HCT116 (cell line): ENCODE data around the gene PCSK6. TPM values are rescaled to one million over a fixed set of nuclear protein-coding genes. Genes with fewer than 3 reads are reported as not detected.

Source experiments
- ATAC-seq: fragments of 200-7000 bp; cut with Tn5 transposase; 2 replicates; pipeline ENCODE4 v1.9.1; 2020; ENCODE audit warnings: mild to moderate bottlenecking, moderate library complexity
- BruUV-seq: library from RNA; stranded (reverse); fragments of 400-500 nt; replicated peaks from 2 replicates; lab custom pipeline; 2021; lab: Mats Ljungman, UMichigan
- CTCF ChIA-PET: fragments of 300-600 bp; sonication (Branson Sonifier 250); formaldehyde crosslinking; loops from one replicate; lab custom pipeline; 2021; ENCODE audit warnings: antibody characterized with exemption; lab: Charles Lee
- POLR2A ChIA-PET: fragments of 300-600, 350-600 bp; sonication (Branson Sonifier 250); formaldehyde crosslinking; loops from one replicate; lab custom pipeline; 2021; ENCODE audit warnings: antibody characterized with exemption; lab: Charles Lee
- RAD21 ChIA-PET, 2 experiments: fragments of 300-600 bp; sonication (Branson Sonifier 250); formaldehyde crosslinking; loops; one replicate each; lab custom pipeline; 2023; ENCODE audit warnings: low total read pairs in 2 of 2; ENCODE audit not compliant: uncharacterized antibody in 2 of 2, unreplicated experiment in 2 of 2, low non-redundant PET in 1 of 2; lab: Charles Lee
- DNase-seq: peaks from one replicate; pipeline ENCODE4 v3.0.0-alpha.2; 2010; ENCODE audit warnings: low read depth, low spot score
- H2AFZ ChIP-seq: fragments of 200-600 bp; shearing (Covaris generic), sonication (generic); 2 replicates; pipeline ENCODE4 v1.6.1; 2017; ENCODE audit warnings: low read depth, mixed run types, mixed read lengths, antibody characterized with exemption, low read length; ENCODE audit not compliant: poor library complexity, severe bottlenecking
- H3K27ac ChIP-seq: 2 replicates; pipeline ENCODE4 v1.5.1; 2012; ENCODE audit warnings: low read depth, low read length
- H3K27me3 ChIP-seq: fragments of 200-600 bp; sonication (generic); 2 replicates; pipeline ENCODE4 v1.6.1; 2016; ENCODE audit warnings: mixed run types, low read length, mixed read lengths; ENCODE audit not compliant: insufficient read depth
- H3K36me3 ChIP-seq, 2 experiments: fragments of 200-500 bp in 1 of 2; fragments of 200-600 bp in 1 of 2; sonication (Bioruptor generic) in 1 of 2; sonication (generic) in 1 of 2; 2 replicates each; pipeline versions ENCODE4 v1.5.1 to v1.6.1; 2014 to 2016; ENCODE audit warnings: low read length in 2 of 2, inconsistent platforms in 1 of 2, mixed read lengths in 1 of 2, mixed run types in 1 of 2; ENCODE audit not compliant: insufficient read depth in 2 of 2, control insufficient read depth in 1 of 2
- H3K4me1 ChIP-seq, 2 experiments: fragments of 200-600 bp in 1 of 2; sonication (generic) in 1 of 2; 2 replicates each; pipeline versions ENCODE4 v1.5.1 to v1.6.1; 2012 to 2017; ENCODE audit warnings: low read length in 2 of 2, inconsistent platforms in 1 of 2, mild to moderate bottlenecking in 1 of 2, mixed read lengths in 1 of 2, mixed run types in 1 of 2, moderate library complexity in 1 of 2; ENCODE audit not compliant: insufficient read depth in 2 of 2, control insufficient read depth in 1 of 2
- H3K4me2 ChIP-seq: fragments of 200-600 bp; sonication (generic); 2 replicates; pipeline ENCODE4 v1.6.1; 2017; ENCODE audit warnings: mixed run types, low read length, mixed read lengths
- H3K4me3 ChIP-seq, 2 experiments: fragments of 200-600 bp in 1 of 2; sonication (generic) in 1 of 2; replicated peaks in 1 of 2; 2 replicates each; pipeline ENCODE4 v1.5.1; 2011 to 2016; ENCODE audit warnings: low read length in 2 of 2, control low read depth in 1 of 2, low read depth in 1 of 2, mild to moderate bottlenecking in 1 of 2, mixed read lengths in 1 of 2, mixed run types in 1 of 2
- H3K79me2 ChIP-seq: fragments of 200-600 bp; sonication (generic); 2 replicates; pipeline ENCODE4 v1.6.1; 2017; ENCODE audit warnings: mild to moderate bottlenecking, mixed run types, low read length, moderate library complexity, mixed read lengths; ENCODE audit not compliant: insufficient read depth
- H3K9ac ChIP-seq: fragments of 200-600 bp; sonication (generic); 2 replicates; pipeline ENCODE4 v1.6.1; 2016; ENCODE audit warnings: low read length, mixed read lengths
- H3K9me2 ChIP-seq: fragments of 200-600 bp; sonication (generic), shearing (Covaris generic); 2 replicates; pipeline ENCODE4 v1.6.1; 2017; ENCODE audit warnings: mixed run types, mild to moderate bottlenecking, moderate library complexity; ENCODE audit not compliant: insufficient read depth
- H3K9me3 ChIP-seq, 2 experiments: fragments of 200-500 bp in 1 of 2; fragments of 200-600 bp in 1 of 2; sonication (Bioruptor generic) in 1 of 2; sonication (generic) in 1 of 2; 2 replicates each; pipeline ENCODE4 v1.6.1; 2014 to 2017; ENCODE audit warnings: low read length in 2 of 2, mixed read lengths in 2 of 2, inconsistent platforms in 1 of 2, low read depth in 1 of 2, mild to moderate bottlenecking in 1 of 2, mixed run types in 1 of 2, moderate library complexity in 1 of 2; ENCODE audit not compliant: control insufficient read depth in 1 of 2, insufficient read depth in 1 of 2
- H4K20me1 ChIP-seq: fragments of 200-600 bp; sonication (generic), shearing (Covaris generic); 2 replicates; pipeline ENCODE4 v1.6.1; 2017; ENCODE audit warnings: mixed run types, mild to moderate bottlenecking, moderate library complexity; ENCODE audit not compliant: insufficient read depth
- CBX3 ChIP-seq: IDR thresholded peaks from 2 replicates; pipeline ENCODE4 v1.6.1; 2012; ENCODE audit warnings: low read depth
- CEBPB ChIP-seq: IDR thresholded peaks from 2 replicates; pipeline ENCODE4 v1.6.1; 2012; ENCODE audit warnings: low read depth
- EGR1 ChIP-seq: IDR thresholded peaks from 2 replicates; pipeline ENCODE4 v1.6.1; 2012; ENCODE audit warnings: low read depth
- ELF1 ChIP-seq: IDR thresholded peaks from 2 replicates; pipeline ENCODE4 v1.6.1; 2012; ENCODE audit warnings: low read depth, borderline replicate concordance
- EZH2 ChIP-seq: fragments of 200-600 bp; sonication (generic); IDR thresholded peaks from 2 replicates; pipeline ENCODE4 v1.6.1; 2017; ENCODE audit warnings: antibody characterized with exemption, mixed run types
- EZH2phosphoT487 ChIP-seq: fragments of 200-600 bp; IDR thresholded peaks from 2 replicates; pipeline ENCODE4 v1.6.1; 2018; ENCODE audit warnings: antibody characterized with exemption, borderline replicate concordance
- JUND ChIP-seq: IDR thresholded peaks from 2 replicates; pipeline ENCODE4 v1.6.1; 2012
- POLR2A ChIP-seq: IDR thresholded peaks from 2 replicates; pipeline ENCODE4 v1.7.0; 2011; ENCODE audit warnings: borderline replicate concordance; ENCODE audit not compliant: insufficient read depth, insufficient read length; ENCODE audit errors: extremely low read depth
- POLR2AphosphoS5 ChIP-seq: IDR thresholded peaks from 2 replicates; pipeline ENCODE4 v1.6.1; 2011; ENCODE audit warnings: mild to moderate bottlenecking, low read depth, low read length, moderate library complexity
- RAD21 ChIP-seq: IDR thresholded peaks from 2 replicates; pipeline ENCODE4 v1.6.1; 2012; ENCODE audit warnings: low read depth, mild to moderate bottlenecking
- SIN3A ChIP-seq: IDR thresholded peaks from 2 replicates; pipeline ENCODE4 v1.6.1; 2012; ENCODE audit warnings: low read depth
- SP1 ChIP-seq: IDR thresholded peaks from 2 replicates; pipeline ENCODE4 v1.6.1; 2012; ENCODE audit warnings: low read depth
- SRF ChIP-seq: IDR thresholded peaks from 2 replicates; pipeline ENCODE4 v1.6.1; 2012; ENCODE audit warnings: low read depth
- TCF7L2 ChIP-seq: IDR thresholded peaks from 2 replicates; pipeline ENCODE4 v1.7.0; 2011; ENCODE audit warnings: borderline replicate concordance, inconsistent platforms; ENCODE audit not compliant: insufficient read depth, insufficient read length; ENCODE audit errors: extremely low read depth
- YY1 ChIP-seq: IDR thresholded peaks from 2 replicates; pipeline ENCODE4 v1.6.1; 2011; ENCODE audit warnings: low read length, low read depth, moderate library complexity, mild to moderate bottlenecking; ENCODE audit not compliant: insufficient replicate concordance; ENCODE audit errors: extremely low read depth
- ZFX ChIP-seq: fragments of 450-650 bp; IDR thresholded peaks from 2 replicates; pipeline ENCODE4 v1.6.1; 2017
- ZNF274 ChIP-seq: fragments of 200-500 bp; sonication (Bioruptor generic); IDR thresholded peaks from 2 replicates; pipeline ENCODE4 v1.6.1; 2014; ENCODE audit warnings: mild to moderate bottlenecking, low read depth, low read length, inconsistent platforms
- intact Hi-C: fragments of 100-400 bp; cut with micrococcal nuclease; formaldehyde crosslinking; loops from 2 replicates; pipeline ENCODE4 v1.10.0; 2022
- total RNA-seq: library from RNA; stranded (reverse); gene quantifications from one replicate; pipeline ENCODE4 v1.2.1, GENCODE V29; 2021; ENCODE audit not compliant: unreplicated experiment
- TF ChIP-seq, protein P1 (sequence below), 3 experiments: fragments of 200-600 bp in 1 of 3; sonication (generic) in 1 of 3; IDR thresholded peaks in 2 of 3; conservative IDR thresholded peaks in 1 of 3; 2 replicates each; pipeline ENCODE4 v1.5.1; 2012 to 2017; ENCODE audit warnings: low read depth in 2 of 3, low read length in 2 of 3, antibody characterized with exemption in 1 of 3, borderline replicate concordance in 1 of 3, control low read depth in 1 of 3, mild to moderate bottlenecking in 1 of 3, mixed read lengths in 1 of 3, mixed run types in 1 of 3, moderate library complexity in 1 of 3; ENCODE audit not compliant: insufficient read depth in 1 of 3

Gene PCSK6
- total RNA-seq, 1 experiment from 2014 or later: 13.5 TPM

GRCh38 chr15:101313041-101313761 is 176.3 kb downstream of the PCSK6 start:
- ATAC-seq: no peak
- H3K4me1 ChIP-seq: no peaks in the 10 kb centered on the region
- H2AFZ ChIP-seq: no peak overlapping the region
- H3K4me3 ChIP-seq: no peak overlapping the region
- TF ChIP-seq SIN3A (no peak), CBX3 (no peak), ZFX (no peak), CEBPB (no peak), SP1 (no peak)
- no peaks in the 10 kb centered on the region for H3K27me3 ChIP-seq
- BruUV-seq: no TSS peak
- no peaks in the 10 kb centered on the region for H3K79me2 ChIP-seq
- POLR2A ChIA-PET: no interaction called here
- H3K27ac ChIP-seq: no peak overlapping the region
- H3K36me3 ChIP-seq: no peaks in the 10 kb centered on the region
- no peak overlapping the region for H3K4me2 ChIP-seq
- H3K9me3 ChIP-seq: no peaks in the 10 kb centered on the region
- H4K20me1 ChIP-seq: no peaks in the 10 kb centered on the region
- RAD21 ChIA-PET: no interaction called here
- intact Hi-C loops: no loop called here
- DNase-seq: no peak
- CTCF ChIA-PET: interaction anchor here (0.6 kb wide), 1 partner anchor 13 kb away, joined by 3 read pairs; no protein-coding TSS in a partner anchor
- H3K9ac ChIP-seq: no peak overlapping the region
- no peaks in the 10 kb centered on the region for H3K9me2 ChIP-seq

DNA sequence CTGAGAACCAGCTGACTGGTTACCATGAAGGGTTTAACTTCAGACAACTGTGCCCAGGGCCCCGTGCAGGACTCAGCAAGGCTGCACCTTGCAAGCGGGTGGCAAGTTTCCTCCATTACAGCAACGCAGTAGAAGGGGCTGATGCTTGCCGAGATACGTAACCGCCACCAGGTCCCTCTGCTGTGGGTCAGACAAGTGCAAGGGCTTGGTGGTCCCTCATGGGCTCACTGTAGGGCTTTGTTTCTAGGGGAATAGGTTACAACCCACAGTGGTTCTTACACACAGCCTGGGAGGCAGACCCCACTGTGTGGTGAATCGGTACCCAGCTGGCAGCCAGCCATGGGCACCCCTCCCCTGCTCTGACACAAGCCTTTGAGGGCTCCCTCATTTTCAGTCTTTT is 179.0 kb downstream of the PCSK6 start:
- TF ChIP-seq POLR2A (no peak), ZNF274 (no peak), SP1 (no peak), POLR2AphosphoS5 (no peak), ELF1 (no peak), SRF (no peak), YY1 (no peak), JUND (no peak), TCF7L2 (no peak), EZH2phosphoT487 (no peak), RAD21 (no peak), EGR1 (no peak), EZH2 (no peak)
- TF ChIP-seq, protein P1, sequence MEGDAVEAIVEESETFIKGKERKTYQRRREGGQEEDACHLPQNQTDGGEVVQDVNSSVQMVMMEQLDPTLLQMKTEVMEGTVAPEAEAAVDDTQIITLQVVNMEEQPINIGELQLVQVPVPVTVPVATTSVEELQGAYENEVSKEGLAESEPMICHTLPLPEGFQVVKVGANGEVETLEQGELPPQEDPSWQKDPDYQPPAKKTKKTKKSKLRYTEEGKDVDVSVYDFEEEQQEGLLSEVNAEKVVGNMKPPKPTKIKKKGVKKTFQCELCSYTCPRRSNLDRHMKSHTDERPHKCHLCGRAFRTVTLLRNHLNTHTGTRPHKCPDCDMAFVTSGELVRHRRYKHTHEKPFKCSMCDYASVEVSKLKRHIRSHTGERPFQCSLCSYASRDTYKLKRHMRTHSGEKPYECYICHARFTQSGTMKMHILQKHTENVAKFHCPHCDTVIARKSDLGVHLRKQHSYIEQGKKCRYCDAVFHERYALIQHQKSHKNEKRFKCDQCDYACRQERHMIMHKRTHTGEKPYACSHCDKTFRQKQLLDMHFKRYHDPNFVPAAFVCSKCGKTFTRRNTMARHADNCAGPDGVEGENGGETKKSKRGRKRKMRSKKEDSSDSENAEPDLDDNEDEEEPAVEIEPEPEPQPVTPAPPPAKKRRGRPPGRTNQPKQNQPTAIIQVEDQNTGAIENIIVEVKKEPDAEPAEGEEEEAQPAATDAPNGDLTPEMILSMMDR (IDR thresholded peaks at IDR 0.05 in 2 of 3, conservative IDR thresholded peaks at IDR 0.05 in 1 of 3; ENCODE audit: borderline replicate concordance in 1 of 3, insufficient read depth in 1 of 3, low read depth in 2 of 3, low read length in 2 of 3): no peak

More for the DNA sequence above, 179.0 kb downstream of the PCSK6 start:
- no peaks in the 10 kb centered on the region for H4K20me1 ChIP-seq
- H3K27ac ChIP-seq: no peak overlapping the region
- ChIA-PET CTCF (no interaction called here), RAD21 (no interaction called here), POLR2A (no interaction called here)
- no peaks in the 10 kb centered on the region for H3K4me1 ChIP-seq
- no peaks in the 10 kb centered on the region for H3K36me3 ChIP-seq
- BruUV-seq: no TSS peak
- no peak overlapping the region for H3K9ac ChIP-seq
- H2AFZ ChIP-seq: no peak overlapping the region
- no peaks in the 10 kb centered on the region for H3K79me2 ChIP-seq
- H3K9me2 ChIP-seq: no peaks in the 10 kb centered on the region
- intact Hi-C loops: no loop called here
- ATAC-seq (no peak), DNase-seq (no peak)
- no peaks in the 10 kb centered on the region for H3K27me3 ChIP-seq
- no peak overlapping the region for H3K4me2 ChIP-seq
- no peak overlapping the region for H3K4me3 ChIP-seq
- H3K9me3 ChIP-seq: no peaks in the 10 kb centered on the region
